ENCODE data around the gene DZANK1. TPM values are rescaled to one million over a fixed set of nuclear protein-coding genes. Genes with fewer than 3 reads are reported as not detected.
"Not testable (repeated sequence)": the region's sequence is repeated elsewhere in the genome, so short reads cannot be mapped to it uniquely, and the experiment has no call there.

Gene DZANK1
- total RNA-seq, 1 donor from 2014 or later: 1.1 TPM

DNA sequence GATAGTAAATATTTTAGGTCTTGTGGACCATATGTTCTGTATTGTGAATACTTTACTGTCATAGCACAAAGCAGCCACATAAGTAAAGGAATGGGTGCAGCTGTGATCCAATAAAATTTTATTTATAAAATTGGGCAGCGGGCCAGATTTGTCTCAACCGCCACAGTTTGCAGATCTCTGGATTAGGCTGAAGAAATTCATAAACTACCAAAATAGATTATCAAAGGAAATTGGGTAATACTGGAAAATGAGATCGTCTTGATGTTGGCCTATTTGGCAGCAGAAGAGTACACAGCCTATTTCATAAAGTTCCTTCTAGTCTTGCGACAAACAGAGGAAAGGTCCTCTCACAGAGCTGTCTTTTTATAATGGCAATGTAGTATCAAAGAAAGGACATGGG is 69.8 kb downstream of the DZANK1 start:
- ATAC-seq: no peak

GRCh38 chr20:18395544-18395943 is 71.3 kb downstream of the DZANK1 start:
- DNase-seq (ENCODE audit: missing footprints) (no peak), ATAC-seq (no peak)
- intact Hi-C loops (cut with DNase I): no loop called here

More for the DNA sequence above, 69.8 kb downstream of the DZANK1 start:
- no peak for DNase-seq (ENCODE audit: missing footprints)
- intact Hi-C loops (cut with DNase I): no loop called here

DNA sequence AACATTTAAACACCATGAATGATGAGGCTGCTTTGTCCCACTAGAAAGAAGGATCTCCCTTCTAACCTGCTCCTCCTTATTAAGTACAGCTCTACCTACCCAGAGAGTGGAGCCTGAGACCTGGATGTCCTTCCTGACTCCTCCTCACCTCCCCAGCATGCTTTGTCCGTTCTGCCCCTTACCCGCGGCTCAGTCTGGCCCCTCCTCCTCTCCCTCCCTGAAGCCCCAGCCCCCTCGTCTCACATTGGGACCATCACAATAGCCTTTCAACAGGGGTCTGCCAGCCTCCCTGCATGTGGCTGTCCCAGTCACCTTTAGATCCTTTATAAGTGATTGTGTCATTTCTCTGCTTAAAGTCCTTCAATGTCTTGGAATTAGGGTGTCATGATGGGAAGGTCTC is 72.5 kb downstream of the DZANK1 start:
- DNase-seq (ENCODE audit: missing footprints) (no peak), ATAC-seq (no peak)
- intact Hi-C loops (cut with DNase I): no loop called here

DNA sequence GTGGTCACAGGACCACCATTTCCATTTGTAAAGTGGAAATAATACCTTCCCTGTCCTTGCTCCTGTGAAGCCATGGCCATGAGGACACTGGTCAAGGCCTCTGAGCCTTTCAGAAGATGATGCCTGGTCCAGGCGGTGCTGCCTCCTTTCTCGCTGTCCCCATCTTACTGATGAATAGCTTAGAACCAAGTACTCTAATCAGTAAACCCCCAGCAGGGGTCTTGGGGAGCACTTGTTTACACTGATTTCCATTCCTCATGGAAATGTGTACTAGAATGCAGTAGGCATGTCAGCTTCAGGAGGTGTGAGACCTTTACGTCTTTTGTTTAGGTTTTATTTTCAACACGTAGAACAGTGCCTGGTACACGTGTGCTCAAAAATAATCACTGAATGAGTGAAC is 75.1 kb downstream of the DZANK1 start:
- DNase-seq (ENCODE audit: missing footprints): no peak
- intact Hi-C loops (cut with DNase I): no loop called here
- no peak for ATAC-seq

GRCh38 chr20:18390201-18390600 is 76.6 kb downstream of the DZANK1 start:
- no peak for ATAC-seq
- intact Hi-C loops (cut with DNase I): no loop called here
- no peak for DNase-seq (ENCODE audit: missing footprints)

DNA sequence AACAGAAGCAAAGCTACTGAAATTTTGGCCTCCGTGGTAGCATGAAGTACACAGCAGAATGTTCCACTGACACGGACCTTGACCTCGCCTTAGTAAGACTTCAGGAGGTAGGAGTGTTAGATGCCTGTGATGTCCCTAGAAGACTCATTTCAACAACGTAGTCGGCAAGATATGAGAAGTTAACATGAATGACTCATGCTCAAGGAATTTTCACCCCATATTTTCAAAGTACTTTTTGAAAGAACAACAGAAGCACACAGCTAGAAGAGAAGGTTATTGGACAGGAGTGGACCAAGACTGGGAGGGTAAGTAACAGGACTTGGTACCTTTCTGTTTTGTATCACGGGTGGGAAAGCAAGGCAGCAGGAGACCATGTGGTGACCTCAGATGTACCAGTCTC is 78.0 kb downstream of the DZANK1 start:
- intact Hi-C loops (cut with DNase I): no loop called here
- ATAC-seq (no peak), DNase-seq (ENCODE audit: missing footprints) (no peak)

DNA sequence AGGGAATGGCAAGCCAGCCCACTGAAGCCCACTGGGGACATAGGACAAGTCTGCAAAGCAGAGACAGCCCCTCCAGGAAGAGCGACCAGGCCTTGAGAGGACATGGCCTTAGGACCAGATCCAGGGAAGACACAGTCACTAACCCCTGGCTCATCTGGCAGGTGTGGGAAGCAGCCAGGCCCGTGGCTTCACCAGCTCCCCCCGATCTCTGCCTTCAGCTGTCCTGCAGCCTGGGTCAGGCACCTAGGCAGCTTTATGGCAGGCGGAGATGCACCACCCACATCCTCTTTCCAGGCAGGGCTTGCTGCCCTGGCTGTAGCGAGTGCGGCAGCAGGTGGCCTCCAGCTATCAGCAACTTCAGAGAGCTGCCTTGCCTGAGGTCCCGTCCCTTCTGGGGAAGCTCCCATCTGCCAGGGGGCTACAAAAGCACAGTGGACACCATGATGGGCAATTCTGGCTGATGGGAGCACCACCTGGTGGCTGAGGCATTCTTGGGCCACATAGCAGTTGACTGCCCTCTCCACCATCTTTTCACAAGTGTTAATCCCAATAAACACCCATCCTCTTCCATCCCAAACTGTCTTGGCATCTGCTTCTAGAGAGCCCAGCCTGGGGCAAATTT is 85.8 kb downstream of the DZANK1 start:
- DNase-seq (ENCODE audit: missing footprints): no peak
- no peak for ATAC-seq
- intact Hi-C loops (cut with DNase I): no loop called here

DNA sequence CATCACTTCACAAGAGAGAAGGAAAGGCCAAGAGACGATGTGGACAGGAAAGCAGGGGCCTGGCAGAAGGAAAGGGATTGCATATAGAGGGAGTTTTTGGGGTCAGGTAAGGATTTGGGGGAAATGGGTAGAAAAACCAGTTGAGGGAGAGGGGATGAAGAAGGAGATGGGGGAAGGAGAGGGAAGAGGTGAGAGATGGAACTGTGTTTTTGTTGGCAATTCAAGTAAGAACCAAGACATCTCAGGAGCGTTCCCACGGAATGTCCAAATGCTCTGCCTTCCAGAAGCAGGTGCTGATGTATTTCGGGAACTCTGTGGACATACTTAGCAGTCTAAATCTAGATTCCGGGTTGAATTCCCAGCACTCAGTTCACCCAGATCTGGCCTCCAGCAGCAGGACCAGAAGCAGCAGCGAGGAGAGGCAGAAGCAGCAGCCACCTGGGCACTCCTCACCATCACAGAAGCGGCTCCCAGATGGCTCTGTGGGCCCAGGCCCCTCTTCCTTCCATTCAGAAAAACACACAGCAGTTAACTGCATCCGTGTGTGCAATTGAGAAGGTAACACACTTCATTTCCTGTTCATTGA is 88.8 kb downstream of the DZANK1 start:
- no peak for ATAC-seq
- DNase-seq (ENCODE audit: missing footprints): no peak
- intact Hi-C loops (cut with DNase I): no loop called here

GRCh38 chr20:18375551-18375950 is 91.3 kb downstream of the DZANK1 start:
- ATAC-seq; DNase-seq (ENCODE audit: missing footprints); intact Hi-C loops (cut with DNase I): not testable (repeated sequence)

- no peak for ATAC-seq
- intact Hi-C loops (cut with DNase I): no loop called here
- no peak for DNase-seq (ENCODE audit: missing footprints)
Measured at GRCh38 chr20:18372296-18372695, 94.5 kb downstream of the DZANK1 start.

DNA sequence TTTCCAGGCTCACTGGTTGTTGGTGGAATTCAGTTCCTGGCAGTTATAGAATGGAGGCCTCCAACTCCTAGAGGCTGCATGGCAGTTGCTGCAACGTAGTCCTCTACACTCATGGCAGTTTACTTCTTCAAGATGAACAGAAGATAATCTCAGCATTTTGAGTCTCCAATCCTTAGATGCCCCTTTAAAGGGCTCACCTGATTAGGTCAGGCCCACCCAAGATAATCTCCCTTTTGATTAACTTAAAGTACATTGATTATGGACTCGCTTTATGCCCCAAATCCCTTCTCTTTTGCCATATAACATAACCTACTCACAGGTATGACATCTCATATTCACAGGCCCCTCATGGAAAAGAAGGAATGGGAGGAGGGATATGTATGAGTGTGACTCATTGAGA is 102.1 kb downstream of the DZANK1 start:
- no peak for DNase-seq (ENCODE audit: missing footprints)
- ATAC-seq: no peak
- intact Hi-C loops (cut with DNase I): no loop called here

DNA sequence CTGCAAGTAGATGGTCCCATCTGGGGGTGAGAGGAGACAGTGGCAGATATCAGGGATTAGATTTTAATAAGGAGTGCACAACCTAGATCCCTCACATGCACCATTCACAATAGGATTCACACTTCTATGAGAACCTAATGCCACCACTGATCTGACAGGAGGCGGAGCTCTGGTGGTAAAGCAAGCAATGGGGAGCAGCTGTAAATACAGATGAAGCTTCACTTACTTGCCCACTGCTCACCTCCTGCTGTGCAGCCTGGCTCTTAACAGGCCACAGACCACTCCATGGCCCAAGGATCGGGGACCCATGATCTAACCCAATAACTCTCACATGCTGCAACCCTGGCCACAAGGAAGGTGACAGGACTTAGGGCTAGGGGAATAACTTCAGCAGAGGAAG is 103.1 kb downstream of the DZANK1 start:
- intact Hi-C loops (cut with DNase I): no loop called here
- no peak for ATAC-seq
- DNase-seq (ENCODE audit: missing footprints): no peak

- ATAC-seq: no peak
- intact Hi-C loops (cut with DNase I): no loop called here
- DNase-seq (ENCODE audit: missing footprints): no peak
Measured at GRCh38 chr20:18362916-18363315, 103.9 kb downstream of the DZANK1 start.

- no peak for DNase-seq (ENCODE audit: missing footprints)
- intact Hi-C loops (cut with DNase I): no loop called here
- ATAC-seq: no peak
Measured at GRCh38 chr20:18361678-18362077, 105.2 kb downstream of the DZANK1 start.

DNA sequence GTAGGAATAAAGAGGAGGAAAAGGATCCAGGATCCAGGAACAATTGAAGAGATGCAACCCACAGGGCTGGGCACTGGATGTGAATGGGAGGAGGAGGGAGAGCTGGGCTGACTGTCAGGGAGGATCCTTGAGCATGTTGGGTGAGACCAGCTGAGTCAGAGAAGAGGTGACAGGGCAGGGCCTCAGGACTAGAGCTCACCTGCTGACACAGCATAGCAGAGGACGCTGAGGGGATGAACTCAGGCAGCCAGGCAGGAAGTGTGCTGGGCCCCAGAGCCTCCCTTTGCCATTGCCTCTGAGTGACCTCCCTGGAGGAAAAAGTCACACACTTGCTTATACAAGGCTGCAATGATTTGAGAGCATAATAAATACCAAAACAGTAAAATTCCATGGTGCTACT is 106.2 kb downstream of the DZANK1 start:
- intact Hi-C loops (cut with DNase I): no loop called here
- no peak for ATAC-seq
- DNase-seq (ENCODE audit: missing footprints): no peak

GRCh38 chr20:18359854-18360253 is 107.0 kb downstream of the DZANK1 start:
- DNase-seq (ENCODE audit: missing footprints) (no peak), ATAC-seq (no peak)
- intact Hi-C loops (cut with DNase I): no loop called here

DNA sequence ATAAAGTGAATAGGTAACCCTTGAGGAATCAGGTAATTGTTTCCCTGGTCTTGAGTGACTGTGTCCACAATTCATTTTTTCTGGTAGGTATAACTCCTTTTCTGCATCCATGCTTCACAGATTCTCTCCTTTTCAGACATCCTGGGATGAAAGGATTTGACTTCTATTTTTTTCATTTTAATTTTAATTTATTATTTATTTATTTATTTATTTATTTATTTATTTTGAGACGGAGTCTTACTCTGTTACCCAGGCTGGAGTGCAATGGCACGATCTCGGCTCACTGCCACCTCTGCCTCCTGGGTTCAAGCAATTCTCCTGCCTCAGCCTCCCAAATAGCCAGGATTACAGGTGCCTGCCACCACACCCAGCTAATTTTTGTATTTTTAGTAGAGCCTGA is 117.1 kb downstream of the DZANK1 start:
- ATAC-seq; intact Hi-C loops (cut with DNase I); DNase-seq (ENCODE audit: missing footprints): not testable (repeated sequence)
